NCI-H446 treated with DMSO at 0.1 percent for 48 hours (cell line): ENCODE measurements around the gene IL1RAPL2.
"Not testable (repeated sequence)": the region's sequence is repeated elsewhere in the genome, so short reads cannot be mapped to it uniquely, and the experiment has no call there.

ENCODE experiments used
- DNase-seq: peaks from one replicate; lab custom pipeline; 2025; lab: John Stamatoyannopoulos, UW

IL1RAPL2 gene

DNA sequence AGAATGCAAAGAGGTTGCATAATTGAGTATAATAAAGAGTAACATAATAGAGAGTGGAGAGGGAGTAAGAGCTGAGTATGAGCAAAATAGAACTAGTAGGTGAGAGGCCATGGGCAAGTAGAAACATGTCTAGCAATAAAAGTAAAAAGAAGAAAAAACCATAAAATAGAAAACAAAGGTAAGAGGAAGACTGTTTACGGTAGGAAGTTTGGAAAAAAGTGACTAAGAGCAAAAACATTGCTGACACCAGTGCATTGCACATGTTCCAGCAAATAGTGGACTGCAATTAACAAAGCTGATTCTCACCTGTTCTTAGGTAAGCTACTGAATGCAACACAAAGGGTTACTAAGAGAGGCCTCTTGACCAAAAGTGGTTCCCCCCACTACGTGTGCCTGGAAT lies 451.6 kb downstream of the IL1RAPL2 start:
- DNase-seq = no peak

DNA sequence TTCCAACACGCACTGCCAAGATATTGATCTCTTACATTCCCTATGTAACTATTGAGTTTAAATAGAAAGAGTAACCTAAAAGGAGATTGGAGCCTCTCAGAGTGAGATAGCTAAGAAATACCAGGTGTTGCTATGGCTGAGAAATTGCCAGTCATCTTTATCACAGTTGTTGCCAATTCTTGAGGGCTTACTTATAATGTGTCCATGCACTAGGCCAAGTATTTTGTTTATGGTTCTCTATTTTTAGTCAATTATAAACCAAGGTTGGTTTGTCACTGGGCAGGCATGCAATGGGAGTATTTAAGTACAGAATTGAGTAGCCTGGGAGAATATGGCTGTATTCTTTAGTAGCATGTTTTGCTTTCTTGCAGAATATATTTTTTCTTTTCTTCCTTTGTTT lies 452.9 kb downstream of the IL1RAPL2 start:
- DNase-seq = no peak

DNA sequence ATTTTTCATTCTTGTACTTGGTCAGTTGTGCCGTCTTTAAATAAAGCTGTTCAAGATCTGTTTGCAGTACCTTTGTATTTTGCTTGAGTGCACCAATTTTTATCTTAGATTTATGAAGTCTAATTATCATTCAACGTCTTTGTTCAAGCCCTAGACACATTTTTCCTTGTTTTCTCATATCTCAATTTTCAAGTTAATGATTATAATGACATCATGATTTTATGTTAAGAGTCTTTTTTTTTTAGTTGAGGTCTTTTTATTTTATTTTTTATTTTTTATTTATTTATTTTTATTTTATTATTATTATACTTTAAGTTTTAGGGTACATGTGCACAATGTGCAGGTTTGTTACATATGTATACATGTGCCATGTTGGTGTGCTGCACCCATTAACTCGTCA lies 463.0 kb downstream of the IL1RAPL2 start:
- DNase-seq = not testable (repeated sequence)

DNA sequence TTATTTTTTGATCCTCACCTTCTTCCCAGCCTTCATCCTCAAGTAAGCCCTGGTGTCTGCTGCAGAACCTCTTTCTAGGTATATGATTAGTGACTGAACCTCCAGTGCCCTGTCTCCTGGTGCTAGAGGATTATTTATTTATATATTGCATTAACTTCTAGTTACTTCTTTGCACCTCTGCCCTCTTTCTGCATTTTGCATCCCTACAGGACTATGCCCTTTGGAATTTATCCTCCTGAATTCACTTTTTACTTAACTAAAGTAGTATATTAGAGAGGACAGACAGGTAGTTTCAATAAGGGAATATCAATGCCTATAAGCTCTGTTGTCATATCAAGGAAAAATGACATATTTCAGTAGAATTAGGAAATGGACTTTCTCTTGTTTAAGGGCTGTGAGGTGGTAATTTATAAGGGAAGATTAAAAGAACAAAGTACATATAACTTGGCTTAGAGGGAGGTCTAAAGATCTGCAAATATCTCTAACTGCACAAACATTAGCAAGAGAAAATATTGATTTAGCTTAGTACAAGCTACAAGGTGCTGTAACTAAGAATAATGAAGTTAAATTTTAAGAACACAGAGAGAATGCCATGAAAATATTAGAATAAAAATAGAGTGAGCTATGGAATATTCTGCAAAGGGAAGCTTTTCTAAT lies 472.8 kb downstream of the IL1RAPL2 start:
- DNase-seq = no peak

DNA sequence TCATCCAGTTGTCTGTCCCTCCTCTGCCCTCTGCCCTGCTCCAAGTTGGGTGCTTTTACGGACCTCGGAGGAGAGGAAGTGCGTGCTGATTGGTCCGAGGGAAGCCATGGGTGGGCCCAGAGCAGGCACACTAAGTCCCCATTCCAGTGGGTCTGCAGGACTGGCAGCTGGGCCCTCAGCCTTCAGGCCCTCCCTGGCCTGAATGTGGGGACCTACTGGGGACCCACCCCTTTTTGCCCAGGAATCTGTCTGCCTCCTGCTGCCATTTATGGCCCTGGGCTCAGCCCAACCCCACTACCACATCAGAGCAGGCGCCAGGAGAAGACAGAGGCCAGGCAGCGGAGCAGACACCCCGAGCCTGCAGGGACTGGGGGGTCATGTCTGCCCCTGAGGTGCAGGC lies 484.9 kb downstream of the IL1RAPL2 start:
- DNase-seq = no peak

DNA sequence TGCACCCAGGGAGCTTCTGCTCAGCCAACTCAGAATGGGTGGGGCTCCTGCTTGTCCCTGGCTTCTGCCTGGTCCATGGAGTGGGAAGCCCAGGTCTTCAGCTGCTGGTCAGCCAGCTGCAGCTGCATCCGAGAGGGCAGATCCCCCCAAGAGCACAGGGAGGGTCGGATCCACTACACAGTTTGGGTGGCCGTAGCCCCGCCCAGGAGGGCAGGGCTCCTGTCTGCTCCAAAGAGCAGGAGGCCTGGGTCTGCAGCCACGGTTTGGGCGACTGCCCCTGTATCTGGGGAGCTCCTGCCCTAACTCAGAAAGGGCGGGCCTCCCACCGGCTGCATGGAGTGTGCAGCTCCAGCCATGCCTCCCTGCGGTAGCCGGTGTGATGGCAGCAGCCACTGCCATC lies 485.4 kb downstream of the IL1RAPL2 start:
- DNase-seq = no peak

DNA sequence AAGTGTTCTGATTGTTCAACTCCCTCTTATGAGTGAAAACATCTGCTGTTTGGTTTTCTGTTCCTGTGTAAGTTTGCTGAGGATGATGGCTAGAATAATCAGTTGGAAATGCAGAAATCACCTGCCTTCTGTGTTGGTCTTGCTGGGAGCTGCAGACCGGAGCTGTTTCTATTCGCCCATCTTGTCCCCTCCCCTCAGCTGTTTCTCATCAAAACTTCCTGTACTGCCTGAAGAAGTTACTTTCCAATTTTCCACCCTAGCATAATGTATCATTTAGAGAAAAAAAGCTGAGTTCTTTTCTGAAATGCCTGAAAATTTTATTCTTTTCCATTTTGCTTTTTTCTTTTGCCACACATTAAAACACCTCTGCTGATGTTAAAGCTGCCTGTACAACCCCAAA lies 486.9 kb downstream of the IL1RAPL2 start:
- no peak for DNase-seq

DNA sequence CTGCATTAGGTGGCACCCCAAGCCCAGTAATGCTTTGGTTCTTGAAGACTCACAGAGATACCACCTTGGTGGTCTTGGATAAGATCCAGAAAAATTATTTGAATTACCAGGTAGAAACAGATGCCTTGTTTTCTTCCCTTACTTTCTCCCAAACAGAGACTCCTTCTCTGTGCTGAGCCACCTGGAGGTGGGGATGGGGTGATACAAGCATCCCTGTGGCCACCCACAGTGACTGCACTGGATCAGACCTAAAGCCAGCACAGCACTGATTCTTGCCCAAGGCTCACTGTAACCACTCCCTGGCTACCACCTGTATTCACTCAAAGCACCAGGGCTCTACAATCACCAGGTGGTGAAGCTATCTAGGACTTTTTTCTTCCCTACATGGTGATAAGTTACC lies 497.7 kb downstream of the IL1RAPL2 start:
- DNase-seq = no peak

DNA sequence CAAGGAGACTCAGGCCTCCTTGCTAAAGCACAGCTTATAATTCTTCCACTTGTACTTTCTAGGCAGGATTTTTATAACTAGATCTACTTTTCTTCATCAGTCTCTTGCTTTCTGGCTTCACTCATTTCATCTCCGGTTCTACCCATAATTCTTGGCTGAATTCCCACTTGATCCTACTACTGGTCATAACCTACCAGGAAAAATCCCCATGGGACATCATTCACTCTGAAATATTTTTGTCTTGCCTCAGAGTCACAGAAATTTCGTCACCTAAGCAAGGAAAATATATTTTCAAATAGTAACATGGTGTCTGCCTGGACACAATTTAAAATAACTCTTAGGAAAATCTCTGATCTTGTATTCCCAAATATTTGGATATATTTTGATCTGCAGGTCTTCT lies 532.2 kb downstream of the IL1RAPL2 start:
- DNase-seq = no peak

DNA sequence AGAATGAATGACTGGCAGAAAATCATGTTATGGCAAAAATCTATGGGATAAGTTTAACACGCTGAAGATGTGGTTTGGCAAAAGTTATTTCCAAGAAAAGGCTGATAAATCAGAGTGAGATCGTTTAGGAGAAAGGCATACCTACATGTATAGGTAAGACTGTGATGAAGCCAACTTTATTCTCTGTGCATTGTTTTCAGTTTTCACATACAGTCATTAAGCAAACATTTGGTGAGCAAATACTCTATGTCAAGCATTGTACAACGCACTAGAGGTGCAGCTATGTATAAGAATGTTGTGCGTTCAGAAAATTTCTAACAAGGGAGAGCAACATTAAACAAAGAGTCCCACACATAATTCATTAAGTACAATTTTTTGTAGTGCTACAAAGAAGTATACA lies 532.8 kb downstream of the IL1RAPL2 start:
- DNase-seq = no peak

DNA sequence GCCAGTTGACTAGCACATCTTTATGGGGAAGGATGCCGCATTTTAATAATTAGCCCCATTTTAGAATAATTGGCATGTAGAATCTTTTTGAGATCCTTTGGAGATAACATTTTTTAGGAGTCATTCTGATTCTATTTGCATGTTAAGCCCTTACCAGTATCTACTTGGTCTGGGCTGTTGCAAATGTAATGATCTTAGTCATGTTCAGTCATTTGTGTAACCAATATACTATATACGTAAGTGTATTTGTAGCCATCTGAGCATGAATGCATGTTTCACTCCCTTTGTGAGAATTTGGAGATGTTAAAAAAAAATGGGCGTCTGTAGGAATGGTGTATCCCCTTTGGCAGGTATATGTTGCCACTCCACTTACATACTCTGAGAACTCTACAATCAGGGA lies 535.4 kb downstream of the IL1RAPL2 start:
- no peak for DNase-seq

DNA sequence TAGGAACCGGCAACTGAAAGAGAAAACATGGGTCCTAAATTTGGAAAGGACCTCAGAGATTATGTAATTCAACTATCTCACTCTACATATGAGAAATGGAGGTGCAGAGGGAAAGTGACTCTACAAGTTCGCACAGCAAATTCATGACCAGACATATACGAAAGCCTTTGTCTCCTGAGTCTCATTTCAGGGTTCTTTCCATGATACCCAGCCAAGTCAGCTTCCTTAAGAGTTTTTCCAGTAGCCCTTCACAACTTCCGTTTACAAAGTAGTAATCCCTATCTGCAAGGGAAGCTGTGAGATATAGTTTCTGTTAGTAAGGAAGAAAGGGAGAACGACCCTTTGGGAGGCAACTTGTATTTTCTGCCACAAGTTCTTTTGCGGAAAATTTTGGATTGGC lies 543.9 kb downstream of the IL1RAPL2 start:
- no peak for DNase-seq

DNA sequence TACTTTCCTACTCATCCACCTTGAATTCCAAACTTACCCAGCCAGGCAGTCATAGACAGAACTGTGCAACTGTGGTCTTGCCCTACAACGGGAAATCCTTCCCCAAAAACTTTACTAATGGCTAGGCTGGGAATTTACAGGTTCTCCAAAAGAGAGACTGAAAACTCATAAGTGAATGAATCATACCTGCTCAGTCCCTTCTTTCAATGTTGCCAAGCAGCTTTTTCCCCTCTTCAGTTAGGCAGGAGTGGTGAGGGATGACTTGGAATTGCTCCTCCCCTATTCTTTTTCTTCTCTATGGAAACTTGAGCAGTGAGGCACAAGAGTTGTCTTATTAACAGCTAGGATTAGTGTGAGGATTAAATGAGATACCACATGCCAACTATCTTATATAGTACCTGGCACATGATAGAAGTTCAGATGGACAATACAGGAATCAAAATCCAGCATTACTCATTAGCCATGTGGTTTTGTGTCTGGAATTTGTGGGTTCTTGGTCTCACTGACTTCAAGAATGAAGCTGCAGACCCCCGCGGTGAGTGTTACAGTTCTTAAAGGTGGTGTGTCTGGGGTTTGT lies 548.6 kb downstream of the IL1RAPL2 start:
- DNase-seq = no peak

DNA sequence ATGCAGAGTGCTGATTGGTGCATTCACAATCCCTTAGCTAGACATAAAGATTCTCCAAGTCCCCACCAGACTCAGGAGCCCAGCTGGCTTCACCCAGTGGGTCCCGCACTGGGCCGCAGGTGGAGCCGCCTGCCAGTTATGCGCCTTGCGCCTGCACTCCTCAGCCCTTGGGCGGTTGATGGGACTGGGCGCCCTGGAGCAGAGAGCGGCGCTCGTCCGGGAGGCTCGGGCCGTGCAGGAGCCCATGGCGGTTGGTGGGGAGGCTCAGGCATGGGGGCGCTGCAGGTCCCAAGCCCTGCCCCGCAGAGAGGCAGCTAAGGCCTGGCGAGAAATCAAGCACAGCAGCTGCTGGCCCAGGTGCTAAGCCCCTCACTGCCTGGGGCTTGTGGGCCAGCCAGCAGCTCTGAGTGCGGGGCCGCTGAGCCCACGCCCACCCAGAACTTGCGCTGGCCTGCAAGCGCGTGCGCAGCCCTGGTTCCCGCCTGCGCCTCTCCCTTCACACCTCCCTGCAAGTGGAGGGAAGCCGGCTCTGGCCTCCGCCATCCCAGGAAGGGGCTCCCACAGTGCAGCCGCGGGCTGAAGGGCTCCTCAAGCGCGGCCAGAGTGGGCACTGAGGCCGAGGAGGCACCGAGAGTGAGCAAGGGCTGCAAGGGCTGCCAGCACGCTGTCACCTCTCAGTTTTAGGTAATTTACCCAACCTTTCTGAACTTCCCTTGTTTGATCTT lies 549.8 kb downstream of the IL1RAPL2 start:
- DNase-seq = not testable (repeated sequence)

DNA sequence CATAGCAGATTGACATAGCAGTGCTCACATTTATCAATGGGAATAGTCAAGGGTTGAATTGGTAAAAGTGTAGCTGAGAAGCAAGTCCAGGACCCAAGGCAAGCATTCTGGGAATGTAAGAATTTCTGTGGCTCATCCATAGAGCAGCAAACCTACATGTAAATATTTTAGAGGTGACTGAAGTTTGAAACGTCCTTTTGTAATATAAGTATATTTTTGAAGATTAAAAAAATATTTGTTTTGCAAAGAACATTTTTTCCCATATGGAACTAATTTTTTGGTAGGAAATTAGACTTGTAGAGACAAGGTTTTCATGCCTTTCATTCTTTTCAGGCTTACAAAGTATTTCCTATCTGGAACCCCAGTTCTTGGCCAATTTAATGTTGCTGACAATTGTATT lies 550.5 kb downstream of the IL1RAPL2 start:
- DNase-seq = no peak

DNA sequence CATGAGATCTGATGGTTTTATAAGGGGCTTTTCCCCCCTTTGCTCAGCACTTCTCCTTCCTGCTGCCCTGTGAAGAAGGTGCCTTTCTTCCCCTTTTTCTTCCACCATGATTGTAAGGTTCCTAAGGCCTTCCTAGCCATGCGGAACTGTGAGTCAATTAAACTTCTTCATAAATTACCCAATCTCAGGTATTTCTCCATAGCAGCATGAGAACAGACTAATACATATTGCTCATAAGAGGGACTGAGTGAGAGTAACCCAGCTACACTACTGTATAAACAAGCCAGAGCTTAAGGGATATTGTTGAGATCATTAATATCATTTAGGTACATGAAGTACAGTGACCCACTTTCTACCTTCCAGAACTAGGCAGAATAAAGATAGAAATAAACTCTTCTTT lies 551.6 kb downstream of the IL1RAPL2 start:
- no peak for DNase-seq

DNA sequence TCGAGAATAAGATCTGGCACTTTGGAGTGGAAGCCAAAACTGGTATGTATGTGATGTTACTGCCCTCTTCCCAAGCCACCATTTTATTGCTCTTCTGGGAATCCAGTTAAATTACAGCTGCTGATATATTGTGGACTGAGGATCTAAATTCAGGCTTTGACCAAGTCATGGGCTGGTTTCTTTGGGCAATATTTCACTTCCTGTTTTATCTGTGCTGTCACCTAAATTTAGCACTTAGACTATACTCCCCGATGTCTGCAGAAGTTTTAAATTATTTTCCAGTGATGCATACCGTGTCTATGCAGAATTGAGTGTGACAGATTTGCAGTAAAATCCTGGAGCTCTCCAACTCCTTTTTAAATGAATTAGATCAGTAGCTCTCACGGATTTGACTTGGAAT lies 554.5 kb downstream of the IL1RAPL2 start:
- DNase-seq = no peak

DNA sequence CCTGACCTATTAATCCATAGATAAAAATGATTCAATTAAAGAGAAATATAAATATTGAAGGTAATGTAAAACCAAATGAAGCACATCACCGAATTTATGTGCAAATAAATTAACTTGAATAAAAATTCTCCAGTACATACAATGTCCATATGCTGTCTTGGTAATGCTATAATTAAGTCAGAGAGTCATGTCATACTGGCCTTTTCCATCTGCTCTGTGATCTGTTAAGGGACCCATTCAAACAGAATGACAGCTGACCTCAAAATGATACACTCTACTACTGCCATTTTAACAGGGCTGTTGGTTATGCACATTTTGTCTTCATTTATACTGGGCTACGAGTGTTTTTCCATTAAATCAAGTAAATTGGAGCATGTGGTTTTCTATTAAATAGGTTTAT lies 555.2 kb downstream of the IL1RAPL2 start:
- no peak for DNase-seq

DNA sequence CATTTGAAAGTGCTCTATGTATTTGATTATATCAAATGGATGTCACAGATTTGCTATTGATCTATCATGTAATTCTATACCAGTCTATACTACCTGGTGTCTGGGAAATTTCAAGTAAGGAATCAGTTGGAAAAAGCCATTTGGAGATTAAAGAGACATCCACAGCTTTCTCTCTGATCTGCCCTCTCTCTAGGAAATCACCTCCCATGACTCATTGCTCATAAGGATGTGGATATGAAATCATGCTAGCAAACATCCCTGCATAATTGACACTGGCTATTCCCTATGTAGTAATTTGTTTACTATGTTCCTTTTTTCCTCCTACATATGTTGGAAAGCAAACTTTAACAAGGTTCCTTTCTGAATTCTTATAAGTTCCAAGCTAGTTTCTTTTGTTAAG lies 560.2 kb downstream of the IL1RAPL2 start:
- DNase-seq = no peak

DNA sequence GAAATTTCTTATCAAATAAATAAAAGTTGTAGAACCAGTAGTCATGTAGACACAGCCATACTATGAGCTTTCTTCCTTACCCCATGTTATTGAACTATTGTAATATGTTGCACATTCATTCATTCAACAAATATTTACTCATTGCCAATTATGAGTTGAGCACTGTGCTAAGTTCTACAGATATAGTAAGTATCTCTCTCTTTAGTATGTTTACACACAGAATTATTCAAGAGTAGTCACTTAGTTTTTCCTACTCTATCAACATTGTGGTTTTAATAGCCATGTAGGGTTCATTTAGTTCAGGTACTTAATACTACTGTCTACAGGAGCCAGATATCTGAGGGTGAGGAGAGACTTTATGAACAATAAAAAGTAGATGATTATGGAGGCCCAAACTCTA lies 568.3 kb downstream of the IL1RAPL2 start:
- no peak for DNase-seq

DNA sequence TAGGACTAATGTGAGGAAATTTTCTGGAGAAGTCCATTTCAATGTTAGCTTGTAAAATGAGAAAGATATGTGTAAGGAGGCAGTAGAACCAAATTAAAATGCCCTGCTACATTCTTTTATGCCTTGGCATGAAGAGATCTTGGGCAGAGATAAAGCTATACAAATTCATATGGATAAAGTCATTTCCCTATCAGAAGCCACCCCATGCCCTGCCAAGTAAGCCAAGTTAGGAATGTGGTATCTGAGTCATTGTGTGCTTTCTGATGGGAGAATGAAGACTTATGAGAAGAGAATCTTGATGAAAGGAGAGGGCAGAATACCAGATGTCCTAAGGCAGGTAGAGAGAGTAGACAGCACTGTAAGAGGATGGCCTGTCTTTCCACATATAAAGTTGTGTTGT lies 570.8 kb downstream of the IL1RAPL2 start:
- no peak for DNase-seq

DNA sequence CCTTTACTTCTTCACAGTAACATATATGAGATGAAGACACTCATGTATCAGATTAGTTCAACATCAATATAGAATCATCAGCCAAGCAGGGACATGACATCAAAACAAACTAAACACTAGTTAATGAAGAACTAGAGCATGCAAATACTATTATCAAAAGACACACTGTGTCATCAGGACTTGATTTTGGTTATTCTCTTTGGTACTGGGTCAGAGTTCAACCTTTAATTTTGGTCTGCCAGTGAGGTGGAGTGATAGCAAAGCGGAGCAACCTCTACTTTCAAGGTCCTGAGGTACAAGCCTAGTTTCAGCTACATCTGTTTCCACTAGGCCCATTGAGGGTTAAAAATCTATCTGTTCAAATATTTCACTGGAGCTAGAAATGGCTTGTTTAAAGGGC lies 584.0 kb downstream of the IL1RAPL2 start:
- DNase-seq = no peak

DNA sequence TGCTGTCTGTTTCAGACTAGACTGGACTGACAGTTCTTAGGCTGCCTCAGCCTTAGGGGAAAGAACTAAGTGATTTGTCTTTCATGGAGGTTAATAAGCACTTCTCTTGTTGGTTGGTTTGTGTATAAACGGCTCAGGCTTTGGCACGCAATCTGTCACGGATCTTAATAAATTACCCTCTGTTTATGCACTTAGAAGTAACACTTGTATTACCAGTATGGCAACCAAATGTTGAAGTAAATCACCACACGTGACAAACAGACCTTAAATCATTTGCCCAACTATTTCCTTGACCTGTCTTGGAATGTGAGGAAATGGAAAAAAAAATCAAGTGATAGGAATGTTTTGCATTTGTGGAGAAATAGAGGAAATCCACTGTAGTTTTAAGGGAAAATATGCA lies 584.6 kb downstream of the IL1RAPL2 start:
- no peak for DNase-seq

DNA sequence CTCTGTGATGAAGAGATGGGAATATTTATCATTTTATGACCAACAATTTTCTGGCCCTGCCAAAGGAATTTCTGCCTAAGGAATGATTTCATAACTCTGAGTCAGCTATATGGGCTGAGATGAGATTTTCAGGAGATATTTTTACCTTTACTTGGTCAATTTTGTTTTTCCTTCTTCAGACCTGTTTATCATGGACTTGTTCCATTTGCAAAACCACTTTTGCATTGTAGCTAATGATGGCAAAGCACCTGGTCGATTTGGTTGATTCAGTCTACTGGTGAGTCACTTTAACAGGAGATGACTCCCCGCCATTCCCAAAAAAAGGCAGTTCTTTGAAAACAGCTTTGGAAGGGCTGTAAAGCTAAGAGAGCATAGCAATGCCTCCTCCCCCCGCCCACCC lies 601.2 kb downstream of the IL1RAPL2 start:
- DNase-seq = no peak
